ENCODE measurements around the gene JMJD1C.

DNA sequence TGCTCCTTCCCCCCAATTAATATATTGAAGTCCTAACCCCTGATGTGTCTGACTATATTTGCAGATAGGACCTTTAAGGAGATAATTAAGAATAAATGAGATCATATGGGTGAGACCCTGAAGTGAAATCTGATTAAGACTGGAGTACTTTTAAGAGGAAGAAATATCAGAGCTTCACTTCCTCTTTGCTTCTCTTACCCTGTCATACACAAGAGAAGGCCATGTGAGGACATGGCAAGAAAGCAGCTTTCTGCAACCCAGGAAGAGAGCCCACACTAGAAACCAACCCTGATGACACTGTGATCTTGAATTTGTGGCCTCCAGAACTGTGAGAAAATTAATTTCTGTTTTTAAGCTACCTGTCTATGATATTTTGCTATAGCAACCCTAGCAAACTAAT lies 44.2 kb downstream of the JMJD1C start:
- TF ChIP-seq ZNF394 (tag by site-specific recombination; IDR thresholded peaks at IDR 0.05; ENCODE audit: borderline replicate concordance) (no peak), CTCF (tag by site-specific recombination; IDR thresholded peaks at IDR 0.05) (no peak), ZBTB1 (tag by site-specific recombination; IDR thresholded peaks at IDR 0.05) (no peak)
- TF ChIP-seq, protein P1, sequence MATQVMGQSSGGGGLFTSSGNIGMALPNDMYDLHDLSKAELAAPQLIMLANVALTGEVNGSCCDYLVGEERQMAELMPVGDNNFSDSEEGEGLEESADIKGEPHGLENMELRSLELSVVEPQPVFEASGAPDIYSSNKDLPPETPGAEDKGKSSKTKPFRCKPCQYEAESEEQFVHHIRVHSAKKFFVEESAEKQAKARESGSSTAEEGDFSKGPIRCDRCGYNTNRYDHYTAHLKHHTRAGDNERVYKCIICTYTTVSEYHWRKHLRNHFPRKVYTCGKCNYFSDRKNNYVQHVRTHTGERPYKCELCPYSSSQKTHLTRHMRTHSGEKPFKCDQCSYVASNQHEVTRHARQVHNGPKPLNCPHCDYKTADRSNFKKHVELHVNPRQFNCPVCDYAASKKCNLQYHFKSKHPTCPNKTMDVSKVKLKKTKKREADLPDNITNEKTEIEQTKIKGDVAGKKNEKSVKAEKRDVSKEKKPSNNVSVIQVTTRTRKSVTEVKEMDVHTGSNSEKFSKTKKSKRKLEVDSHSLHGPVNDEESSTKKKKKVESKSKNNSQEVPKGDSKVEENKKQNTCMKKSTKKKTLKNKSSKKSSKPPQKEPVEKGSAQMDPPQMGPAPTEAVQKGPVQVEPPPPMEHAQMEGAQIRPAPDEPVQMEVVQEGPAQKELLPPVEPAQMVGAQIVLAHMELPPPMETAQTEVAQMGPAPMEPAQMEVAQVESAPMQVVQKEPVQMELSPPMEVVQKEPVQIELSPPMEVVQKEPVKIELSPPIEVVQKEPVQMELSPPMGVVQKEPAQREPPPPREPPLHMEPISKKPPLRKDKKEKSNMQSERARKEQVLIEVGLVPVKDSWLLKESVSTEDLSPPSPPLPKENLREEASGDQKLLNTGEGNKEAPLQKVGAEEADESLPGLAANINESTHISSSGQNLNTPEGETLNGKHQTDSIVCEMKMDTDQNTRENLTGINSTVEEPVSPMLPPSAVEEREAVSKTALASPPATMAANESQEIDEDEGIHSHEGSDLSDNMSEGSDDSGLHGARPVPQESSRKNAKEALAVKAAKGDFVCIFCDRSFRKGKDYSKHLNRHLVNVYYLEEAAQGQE (tag by site-specific recombination; IDR thresholded peaks at IDR 0.05): no peak

Measured in HEK293 (cell line).